Subcutaneous adipose tissue (tissue), 4 donors: Measurements from ENCODE around the gene SELENOV. TPM values are rescaled to one million over a fixed set of nuclear protein-coding genes. Genes with fewer than 3 reads are reported as not detected.

Experiments
- total RNA-seq, 4 donors: library from RNA; depleted of rRNA; stranded (reverse); fragments of >200 nt; gene quantifications; one replicate each; pipeline ENCODE4 v1.1.0, GENCODE V29; 2016
- TF ChIP-seq, protein P1 (sequence below): fragments of 450-650 bp; IDR thresholded peaks from one replicate; pipeline ENCODE4 v1.5.1; 2016; ENCODE audit warnings: low read depth, mild to moderate bottlenecking, control low read depth, antibody characterized with exemption, moderate library complexity

SELENOV gene
- total RNA-seq, 4 donors from 2014 or later = not detected

DNA sequence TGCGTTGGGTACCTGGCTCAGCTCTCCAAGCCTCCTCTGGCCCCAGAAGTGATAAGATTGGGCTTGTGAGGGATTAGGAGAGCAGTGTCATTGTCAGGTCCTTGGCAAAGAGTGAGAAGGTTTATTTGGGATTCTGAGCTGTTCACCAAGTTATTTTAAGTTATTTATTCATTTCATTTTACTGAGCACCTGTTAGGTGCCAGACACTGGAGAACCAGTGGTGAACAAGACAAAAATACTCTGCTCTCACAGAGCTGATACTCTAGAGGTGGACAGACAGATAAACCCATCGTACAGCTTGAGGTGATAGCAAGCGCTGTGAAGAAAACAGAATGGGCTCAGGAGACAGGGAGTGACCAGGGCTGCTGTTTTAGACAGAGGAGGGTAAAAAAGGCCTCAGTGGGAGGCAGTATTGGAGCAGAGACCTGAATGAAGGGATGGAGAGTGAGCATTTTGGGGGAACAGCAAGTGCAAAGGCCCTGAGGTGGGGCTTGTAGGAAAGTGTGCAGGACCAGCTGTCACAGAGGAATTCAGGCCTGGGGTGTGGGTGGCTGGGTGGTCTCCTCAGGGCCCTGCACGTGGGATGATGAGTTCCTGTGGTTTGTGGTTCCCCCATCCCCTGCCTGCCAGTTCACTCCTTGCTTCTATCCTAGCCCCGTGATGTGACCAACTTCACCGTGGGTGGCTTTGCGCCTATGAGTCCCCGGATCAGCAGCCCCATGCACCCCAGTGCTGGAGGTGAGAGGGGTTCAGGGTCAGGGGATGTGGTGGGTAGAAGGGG is 43.0 kb upstream of the SELENOV start:
- TF ChIP-seq, protein P1, sequence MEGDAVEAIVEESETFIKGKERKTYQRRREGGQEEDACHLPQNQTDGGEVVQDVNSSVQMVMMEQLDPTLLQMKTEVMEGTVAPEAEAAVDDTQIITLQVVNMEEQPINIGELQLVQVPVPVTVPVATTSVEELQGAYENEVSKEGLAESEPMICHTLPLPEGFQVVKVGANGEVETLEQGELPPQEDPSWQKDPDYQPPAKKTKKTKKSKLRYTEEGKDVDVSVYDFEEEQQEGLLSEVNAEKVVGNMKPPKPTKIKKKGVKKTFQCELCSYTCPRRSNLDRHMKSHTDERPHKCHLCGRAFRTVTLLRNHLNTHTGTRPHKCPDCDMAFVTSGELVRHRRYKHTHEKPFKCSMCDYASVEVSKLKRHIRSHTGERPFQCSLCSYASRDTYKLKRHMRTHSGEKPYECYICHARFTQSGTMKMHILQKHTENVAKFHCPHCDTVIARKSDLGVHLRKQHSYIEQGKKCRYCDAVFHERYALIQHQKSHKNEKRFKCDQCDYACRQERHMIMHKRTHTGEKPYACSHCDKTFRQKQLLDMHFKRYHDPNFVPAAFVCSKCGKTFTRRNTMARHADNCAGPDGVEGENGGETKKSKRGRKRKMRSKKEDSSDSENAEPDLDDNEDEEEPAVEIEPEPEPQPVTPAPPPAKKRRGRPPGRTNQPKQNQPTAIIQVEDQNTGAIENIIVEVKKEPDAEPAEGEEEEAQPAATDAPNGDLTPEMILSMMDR = no peak

GRCh38 chr19:39472746-39473442 is 42.0 kb upstream of the SELENOV start:
- TF ChIP-seq, protein P1 = no peak

- TF ChIP-seq, protein P1 = no peak
Measured at GRCh38 chr19:39473443-39473960, 41.4 kb upstream of the SELENOV start.

DNA sequence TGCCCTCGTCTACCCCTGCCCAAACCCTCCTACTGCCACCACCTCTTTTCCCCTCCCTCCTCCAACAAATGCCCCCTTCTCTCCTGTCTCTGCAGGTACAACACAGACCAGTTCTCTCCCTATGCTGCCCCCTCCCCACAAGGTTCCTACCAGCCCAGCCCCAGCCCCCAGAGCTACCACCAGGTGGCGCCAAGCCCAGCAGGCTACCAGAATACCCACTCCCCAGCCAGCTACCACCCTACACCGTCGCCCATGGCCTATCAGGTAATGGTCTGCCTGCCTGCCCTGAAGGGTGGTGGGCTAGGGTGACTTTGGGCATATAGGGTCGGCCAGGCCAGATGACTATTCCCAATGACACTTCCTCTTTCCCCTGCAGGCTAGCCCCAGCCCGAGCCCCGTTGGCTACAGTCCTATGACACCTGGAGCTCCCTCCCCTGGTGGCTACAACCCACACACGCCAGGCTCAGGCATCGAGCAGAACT is 40.8 kb upstream of the SELENOV start:
- TF ChIP-seq, protein P1 = no peak

DNA sequence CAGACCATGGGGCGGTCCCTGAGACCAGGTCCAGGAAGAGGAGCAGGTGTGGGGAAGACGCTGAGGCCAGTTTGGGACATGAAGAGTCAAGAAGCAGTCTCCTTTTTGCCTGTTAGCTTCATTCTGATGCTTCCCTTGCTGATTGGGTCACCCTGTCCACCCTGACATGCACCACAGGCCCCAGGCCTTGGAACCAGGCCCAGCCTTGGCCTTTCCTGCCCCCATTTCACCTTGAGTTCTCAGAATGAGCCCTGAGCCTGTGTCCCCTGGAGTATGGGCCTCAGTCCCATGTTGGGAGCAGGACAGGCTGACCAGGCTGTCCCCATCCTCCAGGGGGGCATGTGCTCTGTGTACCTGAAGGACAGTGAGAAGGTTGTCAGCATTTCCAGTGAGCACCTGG is 39.2 kb upstream of the SELENOV start:
- TF ChIP-seq, protein P1 = no peak

GRCh38 chr19:39479916-39480315 is 35.0 kb upstream of the SELENOV start:
- TF ChIP-seq, protein P1 = no peak
